ENCODE results near the gene GPC6.

- no peak for TF ChIP-seq POLR2AphosphoS5 (IDR thresholded peaks at IDR 0.05)
- no peak for TF ChIP-seq CTCF (IDR thresholded peaks at IDR 0.05)
- TF ChIP-seq POLR2A (IDR thresholded peaks at IDR 0.05), result no peak
- TF ChIP-seq EP300 (IDR thresholded peaks at IDR 0.05), result no peak
Measured at GRCh38 chr13:94384231-94384905, 1157.8 kb downstream of the GPC6 start.
